ENCODE measurements around the gene HS1BP3. TPM values are rescaled to one million over a fixed set of nuclear protein-coding genes. Genes with fewer than 3 reads are reported as not detected.

The HS1BP3 gene
- total RNA-seq, 1 donor from 2014 or later: 23.1 TPM

DNA sequence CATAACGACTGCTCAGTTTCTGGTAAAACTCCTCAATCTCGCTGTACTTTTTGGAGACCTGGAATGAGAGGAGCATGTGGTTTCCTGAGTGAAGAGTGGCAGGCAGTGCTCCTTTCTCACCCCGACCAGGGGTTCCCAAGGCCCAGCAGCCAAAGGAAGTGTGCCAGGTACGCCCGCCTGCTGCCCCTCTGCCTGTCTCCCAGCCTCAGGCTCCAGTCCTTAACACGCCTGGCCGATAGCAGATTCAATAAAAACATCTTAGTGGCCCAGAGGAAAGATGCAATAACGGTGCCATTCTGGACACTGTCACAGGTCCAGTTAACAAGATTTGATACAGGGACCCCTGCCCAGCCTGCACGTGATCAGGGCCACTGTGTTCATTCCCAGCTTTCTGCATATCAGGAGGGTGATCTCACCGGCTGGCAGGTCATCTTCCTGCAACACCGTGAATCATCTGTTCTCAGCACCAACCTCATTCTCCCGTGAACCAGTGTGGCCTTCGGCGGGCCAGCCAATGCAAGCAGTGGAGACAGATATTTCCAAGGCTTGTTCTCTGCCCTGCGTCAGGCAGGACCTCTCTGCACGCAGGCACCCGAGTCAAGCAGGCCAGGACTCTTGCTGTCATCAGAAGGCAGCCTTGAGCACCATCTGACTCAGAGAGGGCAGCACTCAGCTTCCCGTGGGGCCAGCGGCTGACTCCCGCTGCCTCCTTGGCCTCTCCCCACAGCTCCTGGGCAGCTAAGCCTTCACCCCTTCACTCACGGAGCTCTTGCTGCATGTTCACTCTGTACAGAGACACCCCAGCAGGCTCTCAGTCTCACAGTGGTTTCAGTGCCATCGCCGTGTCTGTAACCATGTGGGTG is 9.5 kb downstream of the HS1BP3 start:
- TF ChIP-seq POLR2AphosphoS5 (IDR thresholded peaks at IDR 0.05; ENCODE audit: insufficient read depth in 1 of 2, low read depth in 1 of 2) (peak in 1 of 2 donors; percentile 78), POLR2A (IDR thresholded peaks at IDR 0.05) (no peak)
- Histone ChIP-seq H3K4me3 (no peak overlapping the region), H3K27me3 (no peaks in the 10 kb centered on the region), H3K9me3 (no peaks in the 10 kb centered on the region), H3K4me1 (peaks cover 25% of the 10 kb centered on the region), H3K36me3 (peaks cover 0 to 38% of the 10 kb centered on the region in 2 donors), H3K27ac (peak overlapping the region; percentile 68)
- intact Hi-C loops (cut with DNase I): no loop called here
- DNase-seq (ENCODE audit: extremely low spot score in 2 of 2): no peak

DNA sequence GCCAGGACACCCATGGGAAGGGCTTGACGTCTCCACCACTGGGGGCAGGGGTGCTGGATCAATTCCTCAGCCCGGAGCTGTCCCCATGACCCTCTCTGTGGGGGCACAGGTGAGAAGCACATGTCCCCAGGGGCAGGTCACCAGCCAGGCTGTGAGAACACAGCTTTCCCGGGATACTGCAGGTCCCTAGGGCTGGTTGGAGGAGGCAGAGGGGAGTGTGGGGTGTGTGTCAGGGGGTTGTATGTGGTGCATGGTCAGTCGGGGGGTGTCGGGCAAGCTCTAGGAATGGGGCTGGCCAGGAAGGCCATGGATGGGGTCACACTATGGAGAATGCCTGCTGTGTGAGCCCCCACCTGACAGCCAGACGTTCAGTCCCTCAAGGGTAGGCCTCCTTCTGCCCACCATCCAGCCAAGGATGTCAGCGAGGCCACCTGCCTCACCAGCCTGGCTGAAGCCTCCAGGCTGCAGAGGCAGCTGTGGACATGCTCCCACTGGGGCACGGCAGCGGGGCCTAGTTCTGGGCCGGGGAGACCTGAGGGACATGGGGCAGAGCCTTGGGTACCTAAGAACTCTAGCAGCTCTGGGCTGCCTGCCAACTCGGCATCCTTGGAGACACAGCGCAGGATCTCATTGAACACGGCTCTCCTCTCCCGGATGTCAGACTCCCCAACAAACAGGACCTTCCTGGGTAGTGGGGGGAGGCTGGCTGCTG is 10.3 kb downstream of the HS1BP3 start:
- intact Hi-C loops (cut with DNase I): no loop called here
- H3K27ac ChIP-seq: peak overlapping the region; percentile 68
- H3K27me3 ChIP-seq: no peaks in the 10 kb centered on the region
- H3K36me3 ChIP-seq: peaks cover 0 to 36% of the 10 kb centered on the region in 2 donors
- no peak for DNase-seq (ENCODE audit: extremely low spot score in 2 of 2)
- no peaks in the 10 kb centered on the region for H3K9me3 ChIP-seq
- H3K4me3 ChIP-seq: no peak overlapping the region
- TF ChIP-seq POLR2A (IDR thresholded peaks at IDR 0.05) (no peak), POLR2AphosphoS5 (IDR thresholded peaks at IDR 0.05; ENCODE audit: insufficient read depth in 1 of 2, low read depth in 1 of 2) (no peak)
- TF ChIP-seq, protein P1, sequence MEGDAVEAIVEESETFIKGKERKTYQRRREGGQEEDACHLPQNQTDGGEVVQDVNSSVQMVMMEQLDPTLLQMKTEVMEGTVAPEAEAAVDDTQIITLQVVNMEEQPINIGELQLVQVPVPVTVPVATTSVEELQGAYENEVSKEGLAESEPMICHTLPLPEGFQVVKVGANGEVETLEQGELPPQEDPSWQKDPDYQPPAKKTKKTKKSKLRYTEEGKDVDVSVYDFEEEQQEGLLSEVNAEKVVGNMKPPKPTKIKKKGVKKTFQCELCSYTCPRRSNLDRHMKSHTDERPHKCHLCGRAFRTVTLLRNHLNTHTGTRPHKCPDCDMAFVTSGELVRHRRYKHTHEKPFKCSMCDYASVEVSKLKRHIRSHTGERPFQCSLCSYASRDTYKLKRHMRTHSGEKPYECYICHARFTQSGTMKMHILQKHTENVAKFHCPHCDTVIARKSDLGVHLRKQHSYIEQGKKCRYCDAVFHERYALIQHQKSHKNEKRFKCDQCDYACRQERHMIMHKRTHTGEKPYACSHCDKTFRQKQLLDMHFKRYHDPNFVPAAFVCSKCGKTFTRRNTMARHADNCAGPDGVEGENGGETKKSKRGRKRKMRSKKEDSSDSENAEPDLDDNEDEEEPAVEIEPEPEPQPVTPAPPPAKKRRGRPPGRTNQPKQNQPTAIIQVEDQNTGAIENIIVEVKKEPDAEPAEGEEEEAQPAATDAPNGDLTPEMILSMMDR (IDR thresholded peaks at IDR 0.05): no peak
- peaks cover 33% of the 10 kb centered on the region for H3K4me1 ChIP-seq

DNA sequence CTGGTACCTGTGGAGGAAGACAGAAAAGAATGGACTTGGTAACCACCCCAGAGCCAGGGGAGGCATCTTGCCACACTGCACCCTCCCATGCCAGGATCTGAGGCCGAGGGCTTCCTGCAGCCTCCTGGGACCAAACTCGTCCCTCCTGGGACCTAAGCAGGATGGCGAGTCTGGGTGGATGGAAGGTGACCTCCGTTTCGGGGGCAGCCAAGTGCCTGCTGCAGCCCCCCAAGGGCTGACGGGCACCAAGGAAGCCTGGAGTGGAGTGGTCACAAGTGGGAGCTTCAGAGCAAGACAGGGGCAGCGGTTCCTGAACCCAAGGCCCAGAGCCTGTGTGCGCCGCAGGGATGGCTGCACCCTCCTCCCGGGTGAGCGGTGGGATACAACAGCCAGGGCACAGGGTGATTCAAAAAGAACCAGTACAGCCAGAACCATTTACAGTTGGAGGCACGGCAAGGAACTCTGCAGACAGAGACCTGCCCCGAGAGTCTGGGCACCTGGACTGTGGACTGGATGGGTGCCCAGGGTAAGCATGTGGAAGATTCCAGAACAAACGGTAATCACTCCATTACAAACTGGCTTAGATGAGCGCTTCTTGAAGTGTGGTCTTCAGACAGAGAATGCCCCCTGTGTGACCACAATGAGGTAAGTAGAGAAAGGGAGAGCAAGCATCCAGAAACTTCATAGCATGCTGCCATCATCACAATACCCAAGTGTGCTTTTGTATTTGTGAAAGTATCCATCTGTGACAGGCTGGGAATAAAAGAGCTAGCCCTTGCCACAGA is 12.1 kb downstream of the HS1BP3 start:
- no peak overlapping the region for H3K4me3 ChIP-seq
- no peaks in the 10 kb centered on the region for H3K9me3 ChIP-seq
- no peak overlapping the region for H3K27ac ChIP-seq
- intact Hi-C loops (cut with DNase I): loop anchor here (5.0 kb wide), 2 partner anchors 217 to 257 kb away; no protein-coding TSS in a partner anchor
- peaks cover 0 to 19% of the 10 kb centered on the region in 2 donors for H3K36me3 ChIP-seq
- TF ChIP-seq POLR2A (IDR thresholded peaks at IDR 0.05) (no peak), POLR2AphosphoS5 (IDR thresholded peaks at IDR 0.05; ENCODE audit: insufficient read depth in 1 of 2, low read depth in 1 of 2) (no peak)
- TF ChIP-seq, protein P1 (IDR thresholded peaks at IDR 0.05): no peak
- DNase-seq (ENCODE audit: extremely low spot score in 2 of 2): no peak
- peaks cover 50% of the 10 kb centered on the region for H3K4me1 ChIP-seq
- H3K27me3 ChIP-seq: no peaks in the 10 kb centered on the region

DNA sequence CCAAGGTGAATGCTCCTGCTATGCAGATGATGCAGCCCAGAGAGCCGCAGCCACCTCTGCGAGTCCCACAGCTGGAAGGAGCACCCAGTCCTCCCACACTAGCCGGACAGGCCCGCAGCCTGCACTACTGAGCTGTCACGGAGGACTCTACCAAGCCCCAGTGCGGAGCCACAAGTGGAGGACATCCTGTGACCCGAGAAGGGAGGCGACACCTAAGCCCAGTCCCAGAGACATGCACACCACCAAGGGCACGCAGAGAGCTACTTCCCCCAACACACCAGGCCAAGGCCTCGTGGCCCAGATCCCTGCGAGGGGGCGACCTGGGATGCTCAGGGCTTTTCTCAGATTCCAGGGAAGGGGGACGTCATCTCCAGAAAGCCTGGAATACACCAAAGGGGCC is 12.9 kb downstream of the HS1BP3 start:
- H3K9me3 ChIP-seq: no peaks in the 10 kb centered on the region
- TF ChIP-seq POLR2AphosphoS5 (IDR thresholded peaks at IDR 0.05; ENCODE audit: insufficient read depth in 1 of 2, low read depth in 1 of 2): no peak
- no peak for TF ChIP-seq POLR2A (IDR thresholded peaks at IDR 0.05)
- TF ChIP-seq, protein P1 (IDR thresholded peaks at IDR 0.05): no peak
- no peaks in the 10 kb centered on the region for H3K27me3 ChIP-seq
- peaks cover 0 to 16% of the 10 kb centered on the region in 2 donors for H3K36me3 ChIP-seq
- peaks cover 58% of the 10 kb centered on the region for H3K4me1 ChIP-seq
- intact Hi-C loops (cut with DNase I): loop anchor here (5.0 kb wide), 2 partner anchors 216 to 256 kb away; no protein-coding TSS in a partner anchor
- DNase-seq (ENCODE audit: extremely low spot score in 2 of 2): no peak
- peak overlapping the region; percentile 81 for H3K27ac ChIP-seq
- no peak overlapping the region for H3K4me3 ChIP-seq

DNA sequence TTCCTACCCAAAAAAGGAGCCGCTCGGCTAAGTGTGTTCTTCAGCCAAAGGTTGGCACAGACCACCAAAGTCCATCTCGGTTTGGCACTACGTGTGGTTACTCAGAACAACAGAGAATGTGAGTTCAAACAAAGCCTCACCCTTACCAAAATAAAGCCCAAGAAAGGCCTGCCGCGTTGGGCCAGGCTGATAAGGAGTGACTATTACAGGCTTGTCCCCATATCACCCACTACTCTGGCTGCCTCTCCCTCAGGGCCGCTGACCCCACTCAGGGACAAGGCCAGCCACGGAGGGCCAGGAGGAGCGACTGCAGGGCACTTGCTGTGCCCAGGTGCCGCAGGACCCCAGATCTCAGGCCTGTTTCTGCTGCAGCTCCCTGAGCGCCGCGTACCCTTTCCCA is 13.8 kb downstream of the HS1BP3 start:
- Histone ChIP-seq H3K4me3 (no peak overlapping the region), H3K27me3 (no peaks in the 10 kb centered on the region), H3K27ac (peak overlapping the region; percentile 81), H3K4me1 (peaks cover 53% of the 10 kb centered on the region), H3K36me3 (peaks cover 0 to 16% of the 10 kb centered on the region in 2 donors), H3K9me3 (no peaks in the 10 kb centered on the region)
- TF ChIP-seq, protein P1 (IDR thresholded peaks at IDR 0.05): no peak
- TF ChIP-seq POLR2AphosphoS5 (IDR thresholded peaks at IDR 0.05; ENCODE audit: insufficient read depth in 1 of 2, low read depth in 1 of 2) (peak in 1 of 2 donors; percentile 27), POLR2A (IDR thresholded peaks at IDR 0.05) (no peak)
- DNase-seq (ENCODE audit: extremely low spot score in 2 of 2): no peak
- intact Hi-C loops (cut with DNase I): loop anchor here (5.0 kb wide), 2 partner anchors 215 to 255 kb away; no protein-coding TSS in a partner anchor
